Immature natural killer cell (primary cell): ENCODE data around the gene TTC34. TPM values are rescaled to one million over a fixed set of nuclear protein-coding genes. Genes with fewer than 3 reads are reported as not detected.

Experiments
- DNase-seq, 3 donors: peaks; one replicate each; pipeline ENCODE4 v3.0.0; 2022; ENCODE audit warnings: mixed read lengths in 1 of 3
- H3K27ac Mint-ChIP-seq, 6 donors: one replicate each; pipeline ENCODE4 v1.8.0; 2020; ENCODE audit warnings: mixed read lengths in 6 of 6, mild to moderate bottlenecking in 5 of 6, inconsistent platforms in 4 of 6, moderate library complexity in 3 of 6
- H3K27me3 Mint-ChIP-seq, 3 donors: one replicate each; pipeline ENCODE4 v1.8.0; 2020 to 2021; ENCODE audit warnings: low read depth in 3 of 3, mild to moderate bottlenecking in 3 of 3, mixed read lengths in 3 of 3, moderate library complexity in 3 of 3, inconsistent platforms in 1 of 3
- H3K36me3 Mint-ChIP-seq, 3 donors: one replicate each; pipeline ENCODE4 v1.8.0; 2020; ENCODE audit warnings: mixed read lengths in 3 of 3, inconsistent platforms in 2 of 3, mild to moderate bottlenecking in 2 of 3
- H3K4me1 Mint-ChIP-seq, 2 donors: one replicate each; pipeline ENCODE4 v1.8.0; 2020; ENCODE audit warnings: inconsistent platforms in 2 of 2, mild to moderate bottlenecking in 2 of 2, mixed read lengths in 2 of 2, moderate library complexity in 1 of 2
- H3K4me3 Mint-ChIP-seq, 5 donors: one replicate each; pipeline ENCODE4 v1.8.0; 2020; ENCODE audit warnings: mild to moderate bottlenecking in 5 of 5, mixed read lengths in 5 of 5, inconsistent platforms in 3 of 5, moderate library complexity in 3 of 5
- H3K9me3 Mint-ChIP-seq, 6 donors: one replicate each; pipeline ENCODE4 v1.8.0; 2020; ENCODE audit warnings: mild to moderate bottlenecking in 6 of 6, mixed read lengths in 6 of 6, inconsistent platforms in 4 of 6, moderate library complexity in 3 of 6
- polyA plus RNA-seq, 3 donors: library from polyadenylated mRNA; unstranded; fragments of 300-500 nt; fragmentation: Illumina TruSeq; gene quantifications; one replicate each; pipeline ENCODE4 v1.2.3, GENCODE V29; 2021

The TTC34 gene
- polyA plus RNA-seq = under 1 TPM in 1 of 3 donors, not detected in 2; 0.07 TPM

- no peaks in the 10 kb centered on the region for H3K4me1 Mint-ChIP-seq
- peaks cover 0 to 2% (median 0%) of the 10 kb centered on the region in 6 donors for H3K9me3 Mint-ChIP-seq
- no peaks in the 10 kb centered on the region for H3K36me3 Mint-ChIP-seq
- H3K4me3 Mint-ChIP-seq = no peak within 1 kb of the TSS
- DNase-seq = peak; percentile 38 to 45 (median 44)
- H3K27me3 Mint-ChIP-seq = peaks cover 0 to 9% (median 0%) of the 10 kb centered on the region in 3 donors
- no peak within 1 kb of the TSS for H3K27ac Mint-ChIP-seq
Measured at GRCh38 chr1:2801535-2802291, at the start of gene TTC34. Gene TTC34 (minus strand): TSS chr1:2801693. CDS start chr1:2800827, 866 bp downstream.

- Mint-ChIP-seq H3K4me1 (no peaks in the 10 kb centered on the region), H3K27me3 (peaks cover 4 to 23% (median 6%) of the 10 kb centered on the region in 3 donors), H3K27ac (no peak overlapping the region), H3K36me3 (no peaks in the 10 kb centered on the region), H3K4me3 (no peak overlapping the region), H3K9me3 (no peaks in the 10 kb centered on the region)
- no peak for DNase-seq
Measured at GRCh38 chr1:2850502-2850901, 49.0 kb upstream of the TTC34 start.

- peaks cover 0 to 1% (median 0%) of the 10 kb centered on the region in 6 donors for H3K9me3 Mint-ChIP-seq
- DNase-seq = no peak
- H3K4me1 Mint-ChIP-seq = no peaks in the 10 kb centered on the region
- no peaks in the 10 kb centered on the region for H3K36me3 Mint-ChIP-seq
- H3K27me3 Mint-ChIP-seq = peaks cover 5 to 27% (median 9%) of the 10 kb centered on the region in 3 donors
- no peak overlapping the region for H3K4me3 Mint-ChIP-seq
- H3K27ac Mint-ChIP-seq = no peak overlapping the region
Measured at GRCh38 chr1:2848006-2848670, 46.6 kb upstream of the TTC34 start.

GRCh38 chr1:2847086-2847985 is 45.8 kb upstream of the TTC34 start:
- Mint-ChIP-seq H3K9me3 (peaks cover 0 to 1% (median 0%) of the 10 kb centered on the region in 6 donors), H3K36me3 (no peaks in the 10 kb centered on the region), H3K27ac (no peak overlapping the region), H3K27me3 (peaks cover 5 to 27% (median 9%) of the 10 kb centered on the region in 3 donors), H3K4me3 (no peak overlapping the region), H3K4me1 (no peaks in the 10 kb centered on the region)
- DNase-seq = no peak

- Mint-ChIP-seq H3K4me1 (peaks cover under 1 to 8% of the 10 kb centered on the region in 2 donors), H3K4me3 (no peak overlapping the region), H3K36me3 (no peaks in the 10 kb centered on the region), H3K27ac (no peak overlapping the region), H3K27me3 (peaks cover 4 to 27% (median 5%) of the 10 kb centered on the region in 3 donors), H3K9me3 (peaks cover 0 to 1% (median 0%) of the 10 kb centered on the region in 6 donors)
- no peak for DNase-seq
Measured at GRCh38 chr1:2845869-2846268, 44.4 kb upstream of the TTC34 start.

- H3K4me3 Mint-ChIP-seq = peak overlapping the region; percentile 65 to 78 (median 71)
- peaks cover 0 to 1% (median 0%) of the 10 kb centered on the region in 6 donors for H3K9me3 Mint-ChIP-seq
- DNase-seq = peak; percentile 39 to 58 (median 52)
- peak overlapping the region; percentile 51 to 86 (median 80) for H3K27ac Mint-ChIP-seq
- H3K36me3 Mint-ChIP-seq = no peaks in the 10 kb centered on the region
- peaks cover 2 to 6% (median 3%) of the 10 kb centered on the region in 3 donors for H3K27me3 Mint-ChIP-seq
- H3K4me1 Mint-ChIP-seq = peaks cover 13 to 22% of the 10 kb centered on the region in 2 donors
Measured at GRCh38 chr1:2840036-2840809, 38.7 kb upstream of the TTC34 start.

GRCh38 chr1:2837823-2838222 is 36.3 kb upstream of the TTC34 start:
- H3K4me1 Mint-ChIP-seq = peaks cover 13 to 22% of the 10 kb centered on the region in 2 donors
- peaks cover 0 to 3% (median 1%) of the 10 kb centered on the region in 3 donors for H3K27me3 Mint-ChIP-seq
- no peaks in the 10 kb centered on the region for H3K36me3 Mint-ChIP-seq
- H3K27ac Mint-ChIP-seq = no peak overlapping the region
- no peak for DNase-seq
- H3K4me3 Mint-ChIP-seq = no peak overlapping the region
- no peaks in the 10 kb centered on the region for H3K9me3 Mint-ChIP-seq

GRCh38 chr1:2837316-2837715 is 35.8 kb upstream of the TTC34 start:
- no peak overlapping the region for H3K4me3 Mint-ChIP-seq
- H3K9me3 Mint-ChIP-seq = no peaks in the 10 kb centered on the region

GRCh38 chr1:2836333-2836970 is 35.0 kb upstream of the TTC34 start:
- DNase-seq = no peak
- Mint-ChIP-seq H3K27me3 (peaks cover 0 to 3% (median 1%) of the 10 kb centered on the region in 3 donors), H3K4me3 (no peak overlapping the region), H3K27ac (no peak overlapping the region), H3K36me3 (no peaks in the 10 kb centered on the region), H3K9me3 (no peaks in the 10 kb centered on the region), H3K4me1 (peaks cover 13 to 20% of the 10 kb centered on the region in 2 donors)

More at GRCh38 chr1:2837316-2837715, 35.8 kb upstream of the TTC34 start:
- Mint-ChIP-seq H3K27me3 (peaks cover 0 to 3% (median 1%) of the 10 kb centered on the region in 3 donors), H3K36me3 (no peaks in the 10 kb centered on the region), H3K4me1 (peaks cover 13 to 22% of the 10 kb centered on the region in 2 donors), H3K27ac (no peak overlapping the region)
- DNase-seq = no peak

- no peak for DNase-seq
- H3K27ac Mint-ChIP-seq = no peak overlapping the region
- H3K4me3 Mint-ChIP-seq = no peak overlapping the region
- no peaks in the 10 kb centered on the region for H3K9me3 Mint-ChIP-seq
- H3K36me3 Mint-ChIP-seq = no peaks in the 10 kb centered on the region
- peaks cover 11 to 13% of the 10 kb centered on the region in 2 donors for H3K4me1 Mint-ChIP-seq
- H3K27me3 Mint-ChIP-seq = peaks cover 0 to 3% (median 1%) of the 10 kb centered on the region in 3 donors
Measured at GRCh38 chr1:2835650-2836159, 34.2 kb upstream of the TTC34 start.

GRCh38 chr1:2834741-2835564 is 33.5 kb upstream of the TTC34 start:
- H3K9me3 Mint-ChIP-seq = no peaks in the 10 kb centered on the region
- no peak overlapping the region for H3K27ac Mint-ChIP-seq
- H3K4me1 Mint-ChIP-seq = peaks cover 4 to 5% of the 10 kb centered on the region in 2 donors
- H3K36me3 Mint-ChIP-seq = no peaks in the 10 kb centered on the region
- no peak overlapping the region for H3K4me3 Mint-ChIP-seq
- H3K27me3 Mint-ChIP-seq = peaks cover 0 to 3% (median 0%) of the 10 kb centered on the region in 3 donors
- no peak for DNase-seq

- Mint-ChIP-seq H3K27me3 (peaks cover 0 to 3% (median 0%) of the 10 kb centered on the region in 3 donors), H3K27ac (no peak overlapping the region), H3K36me3 (no peaks in the 10 kb centered on the region), H3K4me3 (no peak overlapping the region), H3K4me1 (no peaks in the 10 kb centered on the region), H3K9me3 (no peaks in the 10 kb centered on the region)
- DNase-seq = no peak
Measured at GRCh38 chr1:2834146-2834475, 32.6 kb upstream of the TTC34 start.
